IPS-11a (cell line): ENCODE results near the gene ENKD1.

Experiments used
- H3K4me3 ChIP-seq: one replicate; pipeline ENCODE4 v1.5.1; 2013; ENCODE audit warnings: low read depth, low read length, control low read depth

The ENKD1 gene

GRCh38 chr16:67679935-67680897 is 13.7 kb upstream of the ENKD1 start:
- H3K4me3 ChIP-seq, result no peak overlapping the region

DNA sequence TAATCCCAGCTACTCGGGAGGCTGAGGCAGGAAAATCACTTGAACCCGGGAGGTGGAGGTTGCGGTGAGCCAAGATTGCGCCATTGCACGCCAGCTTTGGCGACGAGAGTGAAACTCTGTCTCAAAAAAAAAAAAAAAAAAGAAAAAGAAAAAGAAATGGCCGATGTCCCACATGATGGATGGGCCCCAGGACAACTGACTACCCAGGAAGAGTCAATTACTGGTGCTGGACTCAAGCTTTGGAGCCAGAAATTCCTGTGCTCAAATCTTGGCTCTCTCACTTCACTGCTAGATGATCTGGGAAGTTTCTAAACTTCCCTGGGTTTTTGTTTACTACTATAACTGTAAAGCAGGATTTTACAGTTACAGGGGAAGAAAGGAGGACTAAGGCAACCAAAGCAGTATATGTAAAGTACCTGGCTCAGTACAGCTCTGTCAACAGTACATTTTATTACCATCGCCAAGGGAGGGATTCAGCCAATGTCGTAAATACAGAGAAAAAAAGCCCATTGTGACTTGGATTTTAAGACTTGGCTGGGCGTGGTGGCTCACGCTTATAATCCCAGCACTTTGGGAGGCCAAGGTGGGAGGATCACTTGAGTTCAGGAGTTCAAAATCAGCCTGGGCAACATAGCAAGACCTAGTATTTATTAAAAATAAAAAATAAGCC is 11.9 kb upstream of the ENKD1 start:
- no peak overlapping the region for H3K4me3 ChIP-seq

GRCh38 chr16:67677712-67678111 is 11.2 kb upstream of the ENKD1 start:
- H3K4me3 ChIP-seq, result no peak overlapping the region

GRCh38 chr16:67676939-67677338 is 10.4 kb upstream of the ENKD1 start:
- no peak overlapping the region for H3K4me3 ChIP-seq

- no peak overlapping the region for H3K4me3 ChIP-seq
Observed at GRCh38 chr16:67676516-67676915, 10.0 kb upstream of the ENKD1 start.

- no peak overlapping the region for H3K4me3 ChIP-seq
Observed at GRCh38 chr16:67675999-67676398, 9.4 kb upstream of the ENKD1 start.

DNA sequence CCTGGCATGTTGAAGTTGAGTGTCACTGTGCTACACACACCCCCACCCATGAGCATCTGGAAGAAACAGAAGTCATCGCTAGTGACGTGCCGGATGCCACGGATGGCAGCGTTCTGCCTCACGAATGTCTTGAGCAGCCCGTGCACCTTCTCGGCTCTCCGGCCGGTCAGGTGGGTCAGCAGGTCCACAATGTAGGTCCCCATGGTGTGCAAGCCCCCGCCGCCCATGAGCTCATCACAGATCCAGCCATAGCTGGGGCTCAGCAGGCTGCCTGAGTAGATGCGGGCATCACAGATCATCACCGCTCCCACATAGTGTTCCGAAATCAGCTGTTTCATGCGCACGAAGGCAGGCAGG is 9.0 kb upstream of the ENKD1 start:
- H3K4me3 ChIP-seq, result no peak overlapping the region

DNA sequence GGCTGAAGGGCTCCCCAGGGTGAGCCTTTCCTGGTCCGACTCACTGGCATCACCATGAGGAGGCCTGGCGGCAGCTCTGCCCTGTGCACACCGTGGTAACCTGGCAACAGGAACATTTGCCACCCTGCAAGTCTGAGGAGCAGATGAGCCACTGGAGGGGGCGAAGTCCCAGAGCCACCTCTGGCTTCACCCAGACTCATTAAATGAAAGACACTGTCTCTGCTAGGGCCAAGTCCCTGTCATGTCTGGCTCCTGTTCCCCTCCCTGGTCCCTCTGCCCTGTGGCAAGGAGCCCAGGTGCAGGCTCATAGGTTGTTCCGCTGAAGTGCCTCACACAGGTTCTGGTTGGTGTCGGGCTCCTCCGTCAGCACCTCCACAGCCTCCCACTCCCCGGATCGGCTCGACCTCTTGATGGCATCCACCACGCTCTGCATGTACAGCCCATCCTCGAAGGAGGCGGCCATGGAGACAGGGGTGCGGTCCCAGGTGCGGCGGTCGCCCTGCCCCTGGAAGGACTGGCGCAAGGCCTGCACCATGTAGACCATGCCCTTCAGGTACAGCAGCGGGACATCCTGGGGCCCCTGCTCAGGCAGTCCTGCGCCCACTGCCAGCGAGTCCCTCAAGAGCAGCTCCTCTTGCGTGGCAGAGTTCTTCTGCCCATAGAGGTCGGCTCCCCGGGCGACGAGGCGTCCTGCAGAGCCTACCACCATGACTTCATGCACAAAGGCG is 8.5 kb upstream of the ENKD1 start:
- no peak overlapping the region for H3K4me3 ChIP-seq

- H3K4me3 ChIP-seq, result no peak overlapping the region
Observed at GRCh38 chr16:67673712-67674580, 7.4 kb upstream of the ENKD1 start.

- no peak overlapping the region for H3K4me3 ChIP-seq
Observed at GRCh38 chr16:67672739-67673662, 6.5 kb upstream of the ENKD1 start.

GRCh38 chr16:67672306-67672705 is 5.8 kb upstream of the ENKD1 start:
- H3K4me3 ChIP-seq, result no peak overlapping the region

- H3K4me3 ChIP-seq, result no peak overlapping the region
Observed at GRCh38 chr16:67669499-67670101, 3.0 kb upstream of the ENKD1 start.

- H3K4me3 ChIP-seq, result no peak overlapping the region
Observed at GRCh38 chr16:67668495-67669157, 2.1 kb upstream of the ENKD1 start.

GRCh38 chr16:67667817-67668494 is 1.4 kb upstream of the ENKD1 start:
- H3K4me3 ChIP-seq, result no peak overlapping the region

DNA sequence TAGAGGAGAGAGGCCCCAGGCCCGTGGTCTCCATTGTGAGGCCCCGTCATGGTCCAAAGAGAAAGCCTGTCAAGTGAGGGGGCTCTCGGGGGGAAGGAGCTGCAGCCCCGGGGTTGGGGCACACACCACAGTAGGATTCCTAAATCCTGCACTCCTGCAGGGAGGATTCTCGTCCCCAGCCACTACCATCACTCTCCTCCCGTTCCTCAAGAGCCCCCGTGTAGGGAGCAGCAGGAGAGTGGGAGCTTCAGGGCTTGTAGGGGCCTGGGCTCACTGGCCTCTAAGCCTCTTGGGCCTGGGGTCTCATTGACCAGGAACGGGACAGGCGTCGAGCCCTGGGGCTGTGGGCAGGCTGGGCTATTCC is 885 bp upstream of the ENKD1 start:
- H3K4me3 ChIP-seq, result no peak overlapping the region

- peak overlapping the region; percentile 51 for H3K4me3 ChIP-seq
Observed at GRCh38 chr16:67666032-67666551, 458 bp downstream of the ENKD1 start.

DNA sequence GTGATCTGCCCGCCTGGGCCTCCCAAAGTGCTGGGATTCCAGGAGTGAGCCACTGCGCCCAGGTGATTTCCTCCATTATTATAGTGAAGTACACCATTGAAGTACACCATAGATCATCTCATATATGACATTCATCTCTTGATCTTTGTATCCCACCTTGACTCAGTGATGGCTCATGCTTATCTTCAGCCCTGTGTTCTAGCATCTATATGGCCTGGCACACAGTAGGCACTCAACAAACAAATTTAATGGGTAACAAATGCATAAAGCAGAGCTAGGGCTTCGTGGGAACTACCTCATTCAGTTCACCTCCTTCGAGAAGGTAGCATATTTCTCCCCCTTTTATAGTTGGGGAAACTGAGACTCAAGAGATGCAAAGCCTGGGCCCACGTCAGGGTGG is 952 bp downstream of the ENKD1 start:
- H3K4me3 ChIP-seq, result peak overlapping the region; percentile 51

GRCh38 chr16:67664871-67665270 is 1.7 kb downstream of the ENKD1 start:
- H3K4me3 ChIP-seq, result no peak overlapping the region
